HEK293 (cell line): Measurements from ENCODE around the gene NPVF.

Experiments
- MYNN ChIP-seq: fragments of 450-650 bp; formaldehyde crosslinking; IDR thresholded peaks from 2 replicates; pipeline ENCODE4 v1.5.1; 2016; ENCODE audit warnings: missing biosample characterization, missing genetic modification characterization, borderline replicate concordance
- ZFP41 ChIP-seq: fragments of 450-650 bp; formaldehyde crosslinking; IDR thresholded peaks from 2 replicates; pipeline ENCODE4 v1.5.1; 2016; ENCODE audit warnings: missing biosample characterization, missing genetic modification characterization, borderline replicate concordance
- ZNF221 ChIP-seq: fragments of 450-650 bp; formaldehyde crosslinking; IDR thresholded peaks from 2 replicates; pipeline ENCODE4 v1.5.1; 2017; ENCODE audit warnings: missing biosample characterization, missing genetic modification characterization, borderline replicate concordance
- ZNF223 ChIP-seq: fragments of 450-650 bp; formaldehyde crosslinking; IDR thresholded peaks from 2 replicates; pipeline ENCODE4 v1.5.1; 2016; ENCODE audit warnings: missing biosample characterization, missing genetic modification characterization
- ZNF24 ChIP-seq: fragments of 450-650 bp; formaldehyde crosslinking; IDR thresholded peaks from 2 replicates; pipeline ENCODE4 v1.5.1; 2016; ENCODE audit warnings: missing biosample characterization, missing genetic modification characterization
- ZNF530 ChIP-seq: fragments of 450-650 bp; formaldehyde crosslinking; IDR thresholded peaks from 2 replicates; pipeline ENCODE4 v1.5.1; 2016; ENCODE audit warnings: low read depth, missing biosample characterization, missing genetic modification characterization
- ZNF747 ChIP-seq: fragments of 450-650 bp; formaldehyde crosslinking; IDR thresholded peaks from 2 replicates; pipeline ENCODE4 v1.5.1; 2016; ENCODE audit warnings: missing biosample characterization, missing genetic modification characterization
- TF ChIP-seq, protein P1 (sequence below): fragments of 450-650 bp; formaldehyde crosslinking; IDR thresholded peaks from 2 replicates; pipeline ENCODE4 v1.5.1; 2016; ENCODE audit warnings: missing biosample characterization, missing genetic modification characterization
- TF ChIP-seq, protein P2 (sequence below): fragments of 450-650 bp; formaldehyde crosslinking; IDR thresholded peaks from 2 replicates; pipeline ENCODE4 v1.5.1; 2016; ENCODE audit warnings: missing biosample characterization, missing genetic modification characterization

DNA sequence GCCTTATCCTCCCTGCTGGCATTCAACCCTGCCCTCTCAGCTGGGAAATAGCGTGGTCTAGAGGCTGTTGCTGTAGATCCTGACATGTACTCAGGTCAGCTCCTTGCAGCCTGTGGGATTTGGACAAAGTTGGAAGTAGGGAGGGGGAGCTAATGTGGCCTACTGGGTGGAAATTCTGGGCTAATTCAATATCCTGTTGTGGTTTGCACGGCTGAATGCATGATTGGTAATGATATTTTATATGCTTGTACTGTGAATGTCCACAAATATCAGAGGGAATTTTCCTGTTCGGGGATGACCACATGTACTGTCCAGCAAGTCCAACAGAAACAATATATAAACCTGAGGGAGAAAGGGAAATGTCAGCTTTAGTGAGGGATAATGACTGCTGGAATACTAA lies 22.1 kb upstream of the NPVF start:
- TF ChIP-seq, protein P1, sequence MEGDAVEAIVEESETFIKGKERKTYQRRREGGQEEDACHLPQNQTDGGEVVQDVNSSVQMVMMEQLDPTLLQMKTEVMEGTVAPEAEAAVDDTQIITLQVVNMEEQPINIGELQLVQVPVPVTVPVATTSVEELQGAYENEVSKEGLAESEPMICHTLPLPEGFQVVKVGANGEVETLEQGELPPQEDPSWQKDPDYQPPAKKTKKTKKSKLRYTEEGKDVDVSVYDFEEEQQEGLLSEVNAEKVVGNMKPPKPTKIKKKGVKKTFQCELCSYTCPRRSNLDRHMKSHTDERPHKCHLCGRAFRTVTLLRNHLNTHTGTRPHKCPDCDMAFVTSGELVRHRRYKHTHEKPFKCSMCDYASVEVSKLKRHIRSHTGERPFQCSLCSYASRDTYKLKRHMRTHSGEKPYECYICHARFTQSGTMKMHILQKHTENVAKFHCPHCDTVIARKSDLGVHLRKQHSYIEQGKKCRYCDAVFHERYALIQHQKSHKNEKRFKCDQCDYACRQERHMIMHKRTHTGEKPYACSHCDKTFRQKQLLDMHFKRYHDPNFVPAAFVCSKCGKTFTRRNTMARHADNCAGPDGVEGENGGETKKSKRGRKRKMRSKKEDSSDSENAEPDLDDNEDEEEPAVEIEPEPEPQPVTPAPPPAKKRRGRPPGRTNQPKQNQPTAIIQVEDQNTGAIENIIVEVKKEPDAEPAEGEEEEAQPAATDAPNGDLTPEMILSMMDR (tag by site-specific recombination) = no peak
- TF ChIP-seq ZNF747 (tag by site-specific recombination) = no peak
- TF ChIP-seq ZNF530 (tag by site-specific recombination) = no peak
- TF ChIP-seq MYNN = no peak
- no peak for TF ChIP-seq ZFP41 (tag by site-specific recombination)
- TF ChIP-seq, protein P2, sequence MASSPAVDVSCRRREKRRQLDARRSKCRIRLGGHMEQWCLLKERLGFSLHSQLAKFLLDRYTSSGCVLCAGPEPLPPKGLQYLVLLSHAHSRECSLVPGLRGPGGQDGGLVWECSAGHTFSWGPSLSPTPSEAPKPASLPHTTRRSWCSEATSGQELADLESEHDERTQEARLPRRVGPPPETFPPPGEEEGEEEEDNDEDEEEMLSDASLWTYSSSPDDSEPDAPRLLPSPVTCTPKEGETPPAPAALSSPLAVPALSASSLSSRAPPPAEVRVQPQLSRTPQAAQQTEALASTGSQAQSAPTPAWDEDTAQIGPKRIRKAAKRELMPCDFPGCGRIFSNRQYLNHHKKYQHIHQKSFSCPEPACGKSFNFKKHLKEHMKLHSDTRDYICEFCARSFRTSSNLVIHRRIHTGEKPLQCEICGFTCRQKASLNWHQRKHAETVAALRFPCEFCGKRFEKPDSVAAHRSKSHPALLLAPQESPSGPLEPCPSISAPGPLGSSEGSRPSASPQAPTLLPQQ (tag by site-specific recombination) = no peak
- no peak for TF ChIP-seq ZNF221
- TF ChIP-seq ZNF24 (tag by site-specific recombination) = no peak
- no peak for TF ChIP-seq ZNF223 (tag by site-specific recombination)
